Measurements from ENCODE around the gene ARNT2. TPM values are rescaled to one million over a fixed set of nuclear protein-coding genes. Genes with fewer than 3 reads are reported as not detected.

Gene ARNT2
- total and polyA plus RNA-seq, 4 experiments from 2014 or later = not detected

DNA sequence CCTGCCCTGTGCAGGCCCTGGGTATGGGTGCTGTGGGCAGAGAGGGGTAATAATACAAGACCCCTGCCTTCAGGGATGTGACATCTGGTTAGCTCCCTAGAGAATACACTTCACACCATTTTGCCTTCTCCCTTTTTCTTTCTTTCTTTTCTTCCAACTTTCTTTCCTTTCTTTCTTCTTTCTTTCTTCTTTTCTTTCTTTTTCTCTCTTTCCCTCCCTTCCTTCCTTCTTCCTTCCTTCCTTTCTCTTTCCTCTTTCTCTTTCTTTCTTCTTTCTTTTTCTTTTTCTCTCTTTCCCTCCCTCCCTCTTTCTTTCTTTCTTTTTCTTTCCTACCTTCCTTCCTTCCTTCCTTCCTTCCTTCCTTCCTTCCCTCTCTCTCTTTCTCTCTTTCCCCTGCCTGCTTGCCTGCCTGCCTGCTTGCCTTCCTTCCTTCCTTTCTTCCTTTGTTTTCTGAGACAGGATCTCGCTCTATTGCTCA lies 222.5 kb downstream of the ARNT2 start:
- Mint-ChIP-seq H3K27ac (no peak overlapping the region), H3K4me1 (no peaks in the 10 kb centered on the region), H3K9me3 (peaks cover 0 to 16% (median 11%) of the 10 kb centered on the region in 8 donors), H3K27me3 (peaks cover 6 to 12% of the 10 kb centered on the region in 2 donors), H3K36me3 (no peaks in the 10 kb centered on the region), H3K4me3 (no peak overlapping the region)
- intact Hi-C loops (cut with micrococcal nuclease) = no loop called here
- ChIA-PET POLR2A (ENCODE audit: partially characterized antibody) (no interaction called here), CTCF (ENCODE audit: partially characterized antibody) (no interaction called here)
- Histone ChIP-seq H3K9me3 (ENCODE audit: control insufficient read depth in 1 of 2, low read length in 2 of 2) (no peaks in the 10 kb centered on the region), H3K36me3 (ENCODE audit: insufficient read depth, low read length) (no peaks in the 10 kb centered on the region), H3K4me1 (ENCODE audit: insufficient read depth, low read length) (no peaks in the 10 kb centered on the region), H3K27me3 (ENCODE audit: insufficient read depth, low read length) (no peaks in the 10 kb centered on the region), H3K4me3 (ENCODE audit: low read length in 2 of 2) (no peak overlapping the region), H3K27ac (ENCODE audit: low read depth, low read length) (no peak overlapping the region)
- no peak for DNase-seq

GRCh38 chr15:80629355-80629754 lies 225.2 kb downstream of the ARNT2 start:
- Mint-ChIP-seq H3K9me3 (no peaks in the 10 kb centered on the region), H3K27ac (no peak overlapping the region), H3K4me1 (no peaks in the 10 kb centered on the region), H3K27me3 (peaks cover 5 to 15% of the 10 kb centered on the region in 2 donors), H3K36me3 (no peaks in the 10 kb centered on the region), H3K4me3 (no peak overlapping the region)
- no peaks in the 10 kb centered on the region for H3K9me3 ChIP-seq (ENCODE audit: control insufficient read depth in 1 of 2, low read length in 2 of 2)
- no peak overlapping the region for H3K27ac ChIP-seq (ENCODE audit: low read depth, low read length)
- H3K27me3 ChIP-seq (ENCODE audit: insufficient read depth, low read length) = no peaks in the 10 kb centered on the region
- intact Hi-C loops (cut with micrococcal nuclease) = no loop called here
- no peak for DNase-seq
- H3K4me3 ChIP-seq (ENCODE audit: low read length in 2 of 2) = no peak overlapping the region
- POLR2A ChIA-PET (ENCODE audit: partially characterized antibody) = no interaction called here
- CTCF ChIA-PET (ENCODE audit: partially characterized antibody) = no interaction called here
- no peaks in the 10 kb centered on the region for H3K4me1 ChIP-seq (ENCODE audit: insufficient read depth, low read length)
- no peaks in the 10 kb centered on the region for H3K36me3 ChIP-seq (ENCODE audit: insufficient read depth, low read length)

- POLR2A ChIA-PET (ENCODE audit: partially characterized antibody) = no interaction called here
- Histone ChIP-seq H3K27ac (ENCODE audit: low read depth, low read length) (no peak overlapping the region), H3K27me3 (ENCODE audit: insufficient read depth, low read length) (no peaks in the 10 kb centered on the region), H3K9me3 (ENCODE audit: control insufficient read depth in 1 of 2, low read length in 2 of 2) (no peaks in the 10 kb centered on the region), H3K4me3 (ENCODE audit: low read length in 2 of 2) (no peak overlapping the region), H3K36me3 (ENCODE audit: insufficient read depth, low read length) (no peaks in the 10 kb centered on the region), H3K4me1 (ENCODE audit: insufficient read depth, low read length) (no peaks in the 10 kb centered on the region)
- H3K4me3 Mint-ChIP-seq = no peak overlapping the region
- intact Hi-C loops (cut with micrococcal nuclease) = no loop called here
- H3K9me3 Mint-ChIP-seq = no peaks in the 10 kb centered on the region
- no peaks in the 10 kb centered on the region for H3K36me3 Mint-ChIP-seq
- CTCF ChIA-PET (ENCODE audit: partially characterized antibody) = interaction anchor here (1.0 kb wide), 1 partner anchor 635 kb away, joined by 3 read pairs; no protein-coding TSS in a partner anchor
- peaks cover 7 to 10% of the 10 kb centered on the region in 2 donors for H3K27me3 Mint-ChIP-seq
- no peaks in the 10 kb centered on the region for H3K4me1 Mint-ChIP-seq
- no peak overlapping the region for H3K27ac Mint-ChIP-seq
- DNase-seq = no peak
Observed at GRCh38 chr15:80630981-80631380, 226.8 kb downstream of the ARNT2 start.

DNA sequence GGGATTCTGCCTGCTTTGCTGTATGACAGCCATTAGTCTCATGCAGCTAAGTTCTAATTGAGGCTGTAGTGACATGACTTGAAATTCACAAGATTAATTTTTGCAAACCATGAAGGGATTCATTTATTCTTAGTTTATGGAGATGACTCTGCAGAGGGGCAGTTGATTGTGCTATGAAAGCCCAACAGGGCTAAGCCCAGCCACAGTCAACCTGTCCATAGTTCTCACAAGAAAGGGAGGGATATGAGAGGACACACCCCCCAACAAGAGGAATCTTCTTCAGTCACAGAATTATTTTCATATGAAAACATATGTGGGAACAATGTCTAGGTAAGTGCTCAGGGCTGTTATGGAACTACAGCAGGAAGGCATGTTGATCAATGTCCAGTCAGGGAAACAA lies 229.0 kb downstream of the ARNT2 start:
- no peaks in the 10 kb centered on the region for H3K4me1 Mint-ChIP-seq
- H3K27ac Mint-ChIP-seq = no peak overlapping the region
- H3K4me3 Mint-ChIP-seq = no peak overlapping the region
- DNase-seq = no peak
- Histone ChIP-seq H3K4me1 (ENCODE audit: insufficient read depth, low read length) (no peaks in the 10 kb centered on the region), H3K9me3 (ENCODE audit: control insufficient read depth in 1 of 2, low read length in 2 of 2) (no peaks in the 10 kb centered on the region), H3K36me3 (ENCODE audit: insufficient read depth, low read length) (no peaks in the 10 kb centered on the region), H3K27me3 (ENCODE audit: insufficient read depth, low read length) (no peaks in the 10 kb centered on the region), H3K4me3 (ENCODE audit: low read length in 2 of 2) (no peak overlapping the region), H3K27ac (ENCODE audit: low read depth, low read length) (no peak overlapping the region)
- H3K36me3 Mint-ChIP-seq = no peaks in the 10 kb centered on the region
- intact Hi-C loops (cut with micrococcal nuclease) = no loop called here
- ChIA-PET POLR2A (ENCODE audit: partially characterized antibody) (no interaction called here), CTCF (ENCODE audit: partially characterized antibody) (no interaction called here)
- no peaks in the 10 kb centered on the region for H3K9me3 Mint-ChIP-seq
- H3K27me3 Mint-ChIP-seq = peaks cover 5 to 7% of the 10 kb centered on the region in 2 donors

DNA sequence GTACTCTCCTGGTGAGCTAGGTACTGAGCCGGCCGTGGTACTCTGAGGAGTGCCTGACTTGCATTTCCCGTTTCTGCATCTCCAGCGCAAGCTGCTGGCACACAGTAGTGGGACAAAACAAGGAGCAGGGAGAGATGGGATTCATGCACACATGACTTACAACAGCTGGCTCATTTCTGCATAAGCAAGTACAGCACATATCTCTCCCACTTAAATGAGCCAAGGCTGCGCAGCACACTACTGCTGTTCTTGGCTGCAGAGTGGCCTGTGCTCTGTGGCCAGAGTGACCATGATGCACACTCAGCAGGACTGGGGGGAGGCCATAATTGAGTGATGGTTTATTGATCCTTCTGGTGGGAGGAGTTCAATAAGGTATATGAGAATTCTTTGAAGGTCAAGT lies 231.8 kb downstream of the ARNT2 start:
- Mint-ChIP-seq H3K27me3 (peaks cover 3 to 5% of the 10 kb centered on the region in 2 donors), H3K36me3 (no peaks in the 10 kb centered on the region), H3K9me3 (no peaks in the 10 kb centered on the region), H3K4me1 (no peaks in the 10 kb centered on the region), H3K4me3 (no peak overlapping the region), H3K27ac (no peak overlapping the region)
- H3K4me3 ChIP-seq (ENCODE audit: low read length in 2 of 2) = no peak overlapping the region
- no peaks in the 10 kb centered on the region for H3K36me3 ChIP-seq (ENCODE audit: insufficient read depth, low read length)
- no peaks in the 10 kb centered on the region for H3K4me1 ChIP-seq (ENCODE audit: insufficient read depth, low read length)
- no peak for DNase-seq
- H3K27ac ChIP-seq (ENCODE audit: low read depth, low read length) = no peak overlapping the region
- H3K27me3 ChIP-seq (ENCODE audit: insufficient read depth, low read length) = no peaks in the 10 kb centered on the region
- H3K9me3 ChIP-seq (ENCODE audit: control insufficient read depth in 1 of 2, low read length in 2 of 2) = no peaks in the 10 kb centered on the region
- ChIA-PET POLR2A (ENCODE audit: partially characterized antibody) (no interaction called here), CTCF (ENCODE audit: partially characterized antibody) (no interaction called here)
- intact Hi-C loops (cut with micrococcal nuclease) = no loop called here

DNA sequence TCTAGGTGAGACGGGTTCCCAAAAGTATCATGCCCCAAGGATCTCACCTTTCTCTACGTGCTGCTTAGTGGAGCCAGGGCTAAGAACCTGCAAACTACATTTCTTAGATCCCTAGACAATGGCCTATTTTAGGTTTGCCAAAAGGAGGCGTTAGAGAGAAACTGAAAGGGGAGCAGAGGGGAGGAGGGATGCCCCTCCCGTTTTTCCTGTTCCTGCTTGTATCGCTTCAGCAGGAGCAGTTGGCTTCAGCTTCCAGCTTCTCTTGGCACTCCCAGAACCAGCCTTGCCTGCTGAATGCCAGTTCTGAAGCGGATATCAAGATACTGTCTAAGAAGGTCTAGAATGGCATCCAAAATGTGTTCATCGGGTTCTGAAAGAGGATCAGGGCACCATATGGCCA lies 232.5 kb downstream of the ARNT2 start:
- ChIA-PET CTCF (ENCODE audit: partially characterized antibody) (no interaction called here), POLR2A (ENCODE audit: partially characterized antibody) (no interaction called here)
- Mint-ChIP-seq H3K27me3 (peaks cover 5 to 7% of the 10 kb centered on the region in 2 donors), H3K27ac (no peak overlapping the region), H3K4me3 (no peak overlapping the region), H3K4me1 (no peaks in the 10 kb centered on the region), H3K9me3 (no peaks in the 10 kb centered on the region), H3K36me3 (no peaks in the 10 kb centered on the region)
- Histone ChIP-seq H3K9me3 (ENCODE audit: control insufficient read depth in 1 of 2, low read length in 2 of 2) (no peaks in the 10 kb centered on the region), H3K4me1 (ENCODE audit: insufficient read depth, low read length) (no peaks in the 10 kb centered on the region), H3K27me3 (ENCODE audit: insufficient read depth, low read length) (no peaks in the 10 kb centered on the region), H3K36me3 (ENCODE audit: insufficient read depth, low read length) (no peaks in the 10 kb centered on the region), H3K4me3 (ENCODE audit: low read length in 2 of 2) (no peak overlapping the region), H3K27ac (ENCODE audit: low read depth, low read length) (no peak overlapping the region)
- DNase-seq = no peak
- intact Hi-C loops (cut with micrococcal nuclease) = no loop called here

DNA sequence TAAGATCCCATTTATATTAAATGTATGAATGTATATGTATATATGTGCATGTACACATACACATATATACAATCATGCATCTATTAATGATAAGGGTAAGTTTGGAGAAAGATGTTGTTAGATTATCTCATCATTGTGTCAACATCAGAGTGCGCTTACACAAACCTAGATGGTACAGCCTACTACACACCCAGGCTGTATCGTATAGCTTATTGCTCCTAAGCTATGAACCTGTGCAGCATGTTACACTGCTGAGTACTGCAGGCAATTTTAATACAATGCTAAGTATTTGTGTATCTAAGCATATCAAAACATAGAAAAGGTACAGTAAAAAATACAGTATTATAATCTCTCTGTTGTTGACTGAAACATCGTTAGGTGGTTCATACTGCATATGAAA lies 233.6 kb downstream of the ARNT2 start:
- Mint-ChIP-seq H3K27ac (no peak overlapping the region), H3K4me1 (no peaks in the 10 kb centered on the region), H3K27me3 (peaks cover 5 to 9% of the 10 kb centered on the region in 2 donors), H3K4me3 (no peak overlapping the region), H3K9me3 (no peaks in the 10 kb centered on the region), H3K36me3 (no peaks in the 10 kb centered on the region)
- Histone ChIP-seq H3K4me1 (ENCODE audit: insufficient read depth, low read length) (no peaks in the 10 kb centered on the region), H3K27ac (ENCODE audit: low read depth, low read length) (no peak overlapping the region), H3K4me3 (ENCODE audit: low read length in 2 of 2) (no peak overlapping the region), H3K9me3 (ENCODE audit: control insufficient read depth in 1 of 2, low read length in 2 of 2) (no peaks in the 10 kb centered on the region), H3K27me3 (ENCODE audit: insufficient read depth, low read length) (no peaks in the 10 kb centered on the region), H3K36me3 (ENCODE audit: insufficient read depth, low read length) (no peaks in the 10 kb centered on the region)
- ChIA-PET POLR2A (ENCODE audit: partially characterized antibody) (no interaction called here), CTCF (ENCODE audit: partially characterized antibody) (no interaction called here)
- intact Hi-C loops (cut with micrococcal nuclease) = no loop called here
- no peak for DNase-seq

DNA sequence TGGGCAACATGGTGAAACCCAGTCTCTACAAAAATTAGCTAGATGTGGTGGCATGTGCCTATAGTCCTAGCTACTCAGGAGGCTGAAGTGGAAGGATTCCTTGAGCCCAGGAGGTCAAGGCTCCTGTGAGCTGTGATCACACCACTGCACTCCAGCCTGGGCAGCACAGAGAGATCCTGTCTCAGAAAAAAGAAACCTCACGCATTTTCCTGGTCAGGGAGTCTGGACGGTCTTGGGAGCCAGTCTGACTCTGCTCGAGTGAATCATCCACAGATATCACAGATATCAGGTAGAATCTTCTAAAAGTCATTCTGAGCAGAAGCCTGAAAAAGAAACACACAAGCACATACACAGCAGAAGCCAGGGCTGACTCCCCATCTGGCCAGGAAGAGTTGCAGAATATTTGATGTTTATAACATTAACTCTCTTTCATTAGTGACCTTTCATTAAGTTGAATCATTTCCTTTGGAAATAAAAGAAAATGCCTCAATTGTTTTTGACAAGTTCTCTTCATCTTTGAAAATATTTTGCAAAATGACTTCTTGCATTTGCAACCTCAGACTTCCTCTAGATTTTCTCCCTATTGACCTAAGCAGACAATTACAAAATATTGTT lies 234.5 kb downstream of the ARNT2 start:
- ChIA-PET CTCF (ENCODE audit: partially characterized antibody) (no interaction called here), POLR2A (ENCODE audit: partially characterized antibody) (no interaction called here)
- no peak overlapping the region for H3K4me3 Mint-ChIP-seq
- Histone ChIP-seq H3K9me3 (ENCODE audit: control insufficient read depth in 1 of 2, low read length in 2 of 2) (no peaks in the 10 kb centered on the region), H3K4me1 (ENCODE audit: insufficient read depth, low read length) (no peaks in the 10 kb centered on the region), H3K4me3 (ENCODE audit: low read length in 2 of 2) (no peak overlapping the region), H3K36me3 (ENCODE audit: insufficient read depth, low read length) (no peaks in the 10 kb centered on the region), H3K27me3 (ENCODE audit: insufficient read depth, low read length) (no peaks in the 10 kb centered on the region), H3K27ac (ENCODE audit: low read depth, low read length) (no peak overlapping the region)
- H3K9me3 Mint-ChIP-seq = no peaks in the 10 kb centered on the region
- no peak for DNase-seq
- no peaks in the 10 kb centered on the region for H3K4me1 Mint-ChIP-seq
- peaks cover 3 to 9% of the 10 kb centered on the region in 2 donors for H3K27me3 Mint-ChIP-seq
- intact Hi-C loops (cut with micrococcal nuclease) = no loop called here
- no peaks in the 10 kb centered on the region for H3K36me3 Mint-ChIP-seq
- no peak overlapping the region for H3K27ac Mint-ChIP-seq
